Right ventricle myocardium inferior (tissue), 1 donor: Measurements from ENCODE around the gene CBLB. TPM values are rescaled to one million over a fixed set of nuclear protein-coding genes. Genes with fewer than 3 reads are reported as not detected.

Source experiments
- ATAC-seq: fragments of 200-7000 bp; cut with Tn5 transposase; one replicate; pipeline ENCODE4 v1.9.1; 2020; ENCODE audit warnings: mild to moderate bottlenecking, moderate library complexity
- DNase-seq: peaks from one replicate; pipeline ENCODE4 v3.0.0; 2021; ENCODE audit errors: missing footprints
- intact Hi-C: fragments of 100-400 bp; cut with DNase I; formaldehyde crosslinking; loops from one replicate; pipeline ENCODE4 v1.11.0; 2022
- long read RNA-seq: library from polyadenylated mRNA; unstranded; transcript quantifications from one replicate; pipeline ENCODE4 v2.0.0, GENCODE V29; 2021
- total RNA-seq: library from RNA; stranded (reverse); fragmentation: NEBNext Ultra II Directional; extraction: Animal tissue kit (Norgen Biotek cat#: 25700); gene quantifications from one replicate; pipeline ENCODE4 v1.2.1, GENCODE V29; 2021
- donor health status: DM: no; HTN: yes; CAD: no; lungs with severe emphysema.

The CBLB gene
- 54.6 TPM for total RNA-seq
- long read RNA-seq, full-length matches to known transcripts, result 2 of 16 reads
- long read RNA-seq, partial matches to known transcripts, result 2 of 16 reads
- long read RNA-seq, other reads (novel, unspliced or antisense), result 12 of 16 reads

DNA sequence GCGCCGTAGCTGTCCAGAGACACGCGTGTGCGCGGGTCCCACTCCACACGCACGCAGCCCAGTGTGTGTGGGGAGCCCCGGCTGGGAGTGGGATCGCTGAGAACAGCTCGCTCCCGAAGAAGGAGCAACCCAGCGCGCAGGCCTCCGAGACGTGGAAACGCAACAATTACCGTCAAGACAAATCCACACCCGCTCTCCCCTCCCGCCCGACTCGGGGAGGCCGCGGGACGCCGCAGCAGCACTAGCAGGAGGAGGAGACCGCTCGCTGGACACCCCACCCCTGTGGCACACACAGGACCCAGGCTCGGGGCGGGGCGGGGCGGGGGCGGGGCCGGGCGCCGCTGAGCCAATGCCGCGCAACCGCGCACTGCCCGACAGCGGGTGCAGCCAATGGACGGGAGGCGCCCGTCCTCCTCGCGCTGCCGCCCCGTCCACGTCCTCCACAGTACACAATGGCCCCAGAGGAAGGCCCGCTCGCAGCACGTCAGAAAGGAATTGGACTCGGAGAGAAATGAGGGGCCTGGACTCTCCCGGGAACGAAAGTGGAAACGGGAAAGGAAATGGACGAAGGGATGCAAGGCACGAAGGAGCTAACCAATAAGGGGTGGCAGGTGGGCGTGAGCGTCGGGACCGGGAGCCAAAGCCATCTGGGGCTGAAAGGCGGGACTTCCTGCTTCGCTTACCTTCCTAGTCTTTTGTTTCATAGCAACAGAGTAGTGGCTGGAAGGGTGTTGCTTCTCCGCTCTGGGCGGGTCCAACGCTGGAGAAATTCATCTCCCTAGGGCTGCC lies at the start of gene CBLB:
CBLB (minus strand) TSS at position 271 of the 789 bp plus-strand sequence. CDS start 1,435 bp downstream, outside the sequence.
- intact Hi-C loops, result loop anchor here (1.0 to 5.0 kb wide), 7 partner anchors 37 to 338 kb away; no protein-coding TSS in a partner anchor
- DNase-seq (peak; percentile 97), ATAC-seq (peak; percentile 95)

DNA sequence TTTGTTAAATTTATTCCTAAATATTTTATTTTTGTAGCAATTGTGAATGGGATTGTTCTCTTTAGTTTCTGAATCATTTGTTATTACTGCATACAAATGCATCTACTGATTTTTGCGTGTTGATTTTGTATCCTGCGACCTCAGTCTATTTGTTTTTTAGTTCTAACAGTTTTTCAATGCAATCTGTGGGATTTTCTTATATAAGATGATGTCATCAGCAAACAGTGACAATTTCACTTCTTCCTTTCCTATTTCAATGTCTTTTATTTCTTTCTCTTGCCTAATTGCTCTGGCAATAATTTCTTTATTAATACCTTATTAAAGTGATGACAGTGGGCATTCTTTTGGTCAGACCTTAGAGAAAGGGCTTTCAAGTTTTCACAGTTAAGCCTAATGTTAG lies 48.0 kb upstream of the CBLB start:
- DNase-seq (no peak), ATAC-seq (no peak)
- intact Hi-C loops, result no loop called here

GRCh38 chr3:105915524-105915923 lies 46.7 kb upstream of the CBLB start:
- intact Hi-C loops, result no loop called here
- ATAC-seq, result no peak
- DNase-seq, result no peak

GRCh38 chr3:105913616-105914015 lies 44.8 kb upstream of the CBLB start:
- ATAC-seq, result no peak
- DNase-seq, result no peak
- intact Hi-C loops, result no loop called here

DNA sequence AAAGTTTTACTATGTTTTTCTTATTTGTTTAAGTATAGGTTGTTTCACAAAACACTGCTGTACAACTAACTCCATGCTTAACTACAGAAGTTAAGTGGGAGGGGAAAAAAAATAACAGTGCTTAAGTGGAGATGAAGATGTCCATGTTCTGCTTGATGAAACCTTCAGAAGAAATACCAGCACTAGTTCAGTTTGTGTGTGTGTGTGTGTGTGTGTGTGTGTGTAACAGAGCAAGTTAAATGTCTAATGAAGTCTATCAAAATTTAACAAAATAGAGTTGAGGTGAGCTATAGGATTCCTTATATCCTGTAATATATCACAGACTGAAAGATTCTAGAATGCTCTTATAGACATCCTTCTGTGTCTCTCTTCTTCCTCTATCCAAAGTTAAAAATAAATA lies 44.1 kb upstream of the CBLB start:
- DNase-seq (no peak), ATAC-seq (no peak)
- intact Hi-C loops, result no loop called here

- DNase-seq, result no peak
- intact Hi-C loops, result no loop called here
- ATAC-seq, result no peak
These were observed 42.7 kb upstream of the CBLB start for GRCh38 chr3:105911496-105911895.

GRCh38 chr3:105907777-105908176 lies 39.0 kb upstream of the CBLB start:
- intact Hi-C loops, result loop anchor here (2.0 kb wide), 1 partner anchor 39 kb away; the partner anchor contains the start of gene CBLB
- ATAC-seq, result peak; percentile 23
- no peak for DNase-seq

- ATAC-seq, result peak; percentile 87
- intact Hi-C loops, result loop anchor here (2.0 kb wide), 1 partner anchor 38 kb away; the partner anchor contains the start of gene CBLB
- no peak for DNase-seq
These were observed 38.0 kb upstream of the CBLB start for GRCh38 chr3:105906836-105907235.

GRCh38 chr3:105906345-105906744 lies 37.5 kb upstream of the CBLB start:
- ATAC-seq, result no peak
- intact Hi-C loops, result loop anchor here (2.0 kb wide), 1 partner anchor 38 kb away; the partner anchor contains the start of gene CBLB
- DNase-seq, result no peak

- intact Hi-C loops, result no loop called here
- ATAC-seq (no peak), DNase-seq (no peak)
These were observed 36.5 kb upstream of the CBLB start for GRCh38 chr3:105905328-105905727.

DNA sequence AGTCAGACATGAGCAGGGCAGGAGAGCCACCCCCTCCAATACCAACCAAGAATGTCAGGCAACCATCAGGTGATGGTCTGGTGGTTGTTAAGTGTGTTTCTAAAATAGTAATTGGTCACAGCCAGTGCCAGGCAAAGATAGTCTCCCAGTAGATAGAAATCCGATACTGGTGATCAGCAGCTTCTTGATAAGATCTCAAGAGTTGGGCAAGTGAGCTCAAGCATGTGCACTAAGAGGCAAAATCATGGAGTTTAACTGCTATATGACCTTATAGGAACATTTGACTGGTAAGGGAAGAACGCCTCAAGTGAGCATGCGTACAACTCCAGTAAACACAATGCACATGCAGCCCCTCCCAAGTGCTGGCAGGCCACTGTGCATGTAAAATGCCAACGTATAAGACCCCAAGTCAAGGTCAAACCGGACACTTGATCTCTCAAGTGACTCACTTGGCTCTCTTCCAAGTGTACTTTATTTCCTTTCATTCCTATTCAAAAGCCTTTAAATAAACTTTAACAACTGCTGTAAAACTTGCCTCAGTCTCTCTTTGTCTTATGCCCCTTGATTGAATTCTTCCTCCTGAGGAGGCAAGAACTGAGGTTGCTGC lies 36.0 kb upstream of the CBLB start:
- DNase-seq (no peak), ATAC-seq (no peak)
- intact Hi-C loops, result no loop called here

DNA sequence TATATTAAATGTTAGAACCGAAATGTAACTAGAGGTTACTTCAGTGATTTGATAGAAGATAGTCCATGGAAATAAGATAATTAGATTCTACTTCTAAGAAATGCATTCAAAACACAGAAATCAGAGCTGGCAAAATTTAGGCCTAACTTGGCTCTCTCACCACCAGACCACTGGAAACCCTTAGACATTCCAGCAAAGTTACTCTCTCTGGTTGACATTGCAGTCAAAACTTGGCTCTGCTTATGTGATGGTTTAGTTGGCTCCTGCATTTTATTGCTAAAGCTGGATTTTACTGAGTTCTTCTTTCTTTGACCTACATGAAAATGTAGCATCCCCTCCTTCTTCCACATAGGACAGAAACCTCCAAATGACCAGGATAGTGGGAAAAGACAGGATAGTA lies 35.4 kb upstream of the CBLB start:
- no peak for DNase-seq
- intact Hi-C loops, result no loop called here
- ATAC-seq, result no peak

- ATAC-seq (no peak), DNase-seq (no peak)
- intact Hi-C loops, result no loop called here
These were observed 30.7 kb upstream of the CBLB start for GRCh38 chr3:105899516-105899915.

DNA sequence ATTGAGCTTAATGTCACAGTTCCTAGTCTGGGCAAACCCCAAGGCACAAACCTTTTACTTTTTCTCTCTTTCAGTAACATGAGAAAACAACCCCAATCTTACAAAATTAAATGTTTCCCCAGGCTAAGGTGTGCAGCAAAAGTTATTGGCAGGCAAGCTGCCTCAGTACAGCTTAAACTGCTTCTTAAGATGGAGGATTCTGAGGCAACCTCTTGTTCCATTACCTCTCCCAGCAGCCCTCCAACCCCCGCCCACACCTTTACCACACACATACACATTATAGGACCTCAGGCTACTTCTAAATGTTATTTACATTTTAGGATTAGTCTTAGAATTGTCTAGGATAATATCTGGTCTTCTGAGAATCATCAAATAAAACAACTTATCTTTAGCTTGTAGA lies 22.3 kb upstream of the CBLB start:
- no peak for DNase-seq
- no peak for ATAC-seq
- intact Hi-C loops, result no loop called here

GRCh38 chr3:105888621-105889579 lies 20.1 kb upstream of the CBLB start:
- DNase-seq (no peak), ATAC-seq (no peak)
- intact Hi-C loops, result no loop called here

DNA sequence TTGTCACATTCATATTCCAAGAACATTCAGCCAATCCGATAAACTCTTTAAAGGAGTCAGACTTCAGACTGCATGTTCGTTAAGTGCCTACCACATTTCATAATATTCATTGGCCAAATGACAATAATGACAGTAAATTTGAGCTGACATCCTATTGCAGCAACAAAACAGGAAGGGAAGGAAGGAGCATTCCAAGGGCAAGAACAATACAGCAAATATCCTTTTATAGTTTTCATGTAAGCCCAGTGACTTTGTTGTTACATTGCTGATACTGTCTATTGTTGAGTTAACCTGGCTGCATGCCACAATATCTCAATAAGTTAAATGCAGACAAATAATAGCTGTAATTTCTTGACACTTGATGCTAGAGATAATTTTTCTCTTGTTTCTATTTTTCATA lies 16.4 kb upstream of the CBLB start:
- ATAC-seq (no peak), DNase-seq (no peak)
- intact Hi-C loops, result no loop called here

GRCh38 chr3:105883798-105884377 lies 15.1 kb upstream of the CBLB start:
- intact Hi-C loops, result no loop called here
- ATAC-seq, result no peak
- no peak for DNase-seq

- intact Hi-C loops, result no loop called here
- DNase-seq, result no peak
- ATAC-seq, result no peak
These were observed 12.0 kb upstream of the CBLB start for GRCh38 chr3:105880681-105881290.
